ENCODE results near the gene ANKRD11.

The ANKRD11 gene

GRCh38 chr16:89233678-89234490, 256.5 kb downstream of the ANKRD11 start:
- TF ChIP-seq CTCF (IDR thresholded peaks at IDR 0.05; ENCODE audit: insufficient read depth, low read depth, low read length, missing control alignments): no peak

GRCh38 chr16:89232107-89232506, 258.3 kb downstream of the ANKRD11 start:
- TF ChIP-seq CTCF (IDR thresholded peaks at IDR 0.05; ENCODE audit: insufficient read depth, low read depth, low read length, missing control alignments): no peak
- DNase-seq (ENCODE audit: low read depth): no peak
- H3K4me3 ChIP-seq (ENCODE audit: low read length): no peak overlapping the region

More at GRCh38 chr16:89233678-89234490, 256.5 kb downstream of the ANKRD11 start:
- H3K4me3 ChIP-seq (ENCODE audit: low read length): no peak overlapping the region
- no peak for DNase-seq (ENCODE audit: low read depth)

DNA sequence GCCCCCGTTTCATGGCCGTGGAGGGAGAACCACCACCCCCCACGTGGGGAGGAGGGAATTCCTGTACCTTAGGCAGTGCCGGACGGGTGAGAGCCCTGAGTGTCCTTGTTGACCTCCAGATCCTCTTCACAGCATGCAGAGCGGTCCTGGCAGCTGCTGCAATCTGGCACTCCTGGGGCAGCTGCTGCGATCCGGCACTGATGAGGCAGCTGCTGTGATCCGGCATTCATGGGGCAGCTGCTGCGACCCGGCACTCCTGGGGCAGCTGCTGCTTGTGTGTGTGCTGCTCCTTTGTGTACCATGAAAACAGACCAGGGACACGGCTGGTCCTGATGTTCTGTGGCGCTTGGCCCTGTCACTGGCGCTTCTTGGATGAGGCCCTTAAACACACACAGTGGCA, 260.1 kb downstream of the ANKRD11 start:
- DNase-seq (ENCODE audit: low read depth): no peak
- TF ChIP-seq CTCF (IDR thresholded peaks at IDR 0.05; ENCODE audit: insufficient read depth, low read depth, low read length, missing control alignments): no peak
- H3K4me3 ChIP-seq (ENCODE audit: low read length): no peak overlapping the region

- no peak for TF ChIP-seq CTCF (IDR thresholded peaks at IDR 0.05; ENCODE audit: insufficient read depth, low read depth, low read length, missing control alignments)
- no peak overlapping the region for H3K4me3 ChIP-seq (ENCODE audit: low read length)
- no peak for DNase-seq (ENCODE audit: low read depth)
Measured at GRCh38 chr16:89224665-89225064, 265.7 kb downstream of the ANKRD11 start.

DNA sequence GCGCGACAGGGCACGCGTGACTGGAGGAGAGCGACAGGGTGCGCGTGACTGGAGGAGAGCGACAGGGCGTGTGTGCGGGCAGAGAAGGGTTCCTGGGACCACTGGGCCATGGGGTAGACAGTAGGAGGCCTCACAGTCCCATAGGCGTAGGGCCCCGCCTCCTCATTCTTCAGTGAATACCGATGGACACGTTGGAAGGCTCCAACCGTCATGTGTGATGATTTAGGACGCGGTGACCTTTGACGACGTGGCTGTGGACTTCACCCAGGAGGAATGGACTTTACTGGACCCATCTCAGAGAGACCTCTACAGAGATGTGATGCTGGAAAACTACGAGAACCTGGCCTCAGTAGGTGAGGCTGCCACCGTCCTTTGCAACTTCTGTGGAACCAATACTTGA, 267.4 kb downstream of the ANKRD11 start:
- no peak for TF ChIP-seq CTCF (IDR thresholded peaks at IDR 0.05; ENCODE audit: insufficient read depth, low read depth, low read length, missing control alignments)
- DNase-seq (ENCODE audit: low read depth): no peak
- no peak overlapping the region for H3K4me3 ChIP-seq (ENCODE audit: low read length)

GRCh38 chr16:89221604-89222003, 268.8 kb downstream of the ANKRD11 start:
- DNase-seq (ENCODE audit: low read depth): no peak
- TF ChIP-seq CTCF (IDR thresholded peaks at IDR 0.05; ENCODE audit: insufficient read depth, low read depth, low read length, missing control alignments): no peak
- H3K4me3 ChIP-seq (ENCODE audit: low read length): no peak overlapping the region

DNA sequence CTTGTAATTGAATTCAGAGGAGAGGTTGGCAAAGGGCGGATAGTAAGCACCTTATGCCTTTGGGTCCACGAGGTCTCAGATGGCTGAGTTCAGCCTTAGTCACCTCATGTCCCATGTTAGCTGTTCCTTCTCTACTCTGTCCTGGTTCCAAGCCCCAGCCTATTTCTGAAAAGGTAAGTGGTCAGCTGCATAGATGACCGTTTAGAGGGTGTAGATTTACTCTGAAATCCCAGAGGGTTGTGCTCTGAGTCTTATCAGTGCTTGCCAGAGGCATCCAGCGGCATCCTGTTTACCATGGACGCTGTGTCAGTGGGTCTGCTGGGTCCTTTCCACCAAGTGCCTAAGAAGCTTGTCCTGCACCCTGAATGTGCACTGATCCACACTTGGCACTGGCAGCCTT, 271.0 kb downstream of the ANKRD11 start:
- no peak overlapping the region for H3K4me3 ChIP-seq (ENCODE audit: low read length)
- DNase-seq (ENCODE audit: low read depth): no peak
- TF ChIP-seq CTCF (IDR thresholded peaks at IDR 0.05; ENCODE audit: insufficient read depth, low read depth, low read length, missing control alignments): no peak
